Endothelial cell of umbilical vein (primary cell): Measurements from ENCODE around the gene TAS1R2. TPM values are rescaled to one million over a fixed set of nuclear protein-coding genes. Genes with fewer than 3 reads are reported as not detected.

ENCODE experiments used
- BruUV-seq: library from RNA; stranded (reverse); fragments of 400-500 nt; replicated peaks from 2 replicates; lab custom pipeline; 2021; lab: Mats Ljungman, UMichigan
- CTCF ChIA-PET: fragments of 300-600, 350-600 bp; sonication (Branson Sonifier 250); formaldehyde crosslinking; loops from one replicate; lab custom pipeline; 2021; ENCODE audit warnings: antibody characterized with exemption, inconsistent platforms; lab: Charles Lee
- POLR2A ChIA-PET: fragments of 300-600, 350-600 bp; sonication (Branson Sonifier 250); formaldehyde crosslinking; loops from one replicate; lab custom pipeline; 2021; ENCODE audit warnings: antibody characterized with exemption, inconsistent platforms; lab: Charles Lee
- DNase-seq: peaks from one replicate; pipeline ENCODE4 v3.0.0-alpha.2; 2011; ENCODE audit warnings: low read depth, low spot score
- FAIRE-seq: peaks from 2 replicates; lab custom pipeline; 2011; peaks lifted over from hg19 to GRCh38; lab: Jason Lieb, UNC
- H2AFZ ChIP-seq: 2 replicates; pipeline ENCODE4 v1.6.0; 2012; ENCODE audit warnings: low read depth, low read length, control low read depth, inconsistent platforms
- H3K27ac ChIP-seq: 2 replicates; pipeline ENCODE4 v1.5.1; 2011; ENCODE audit warnings: low read depth, mild to moderate bottlenecking, control low read depth, low read length, moderate library complexity; ENCODE audit not compliant: insufficient read depth
- H3K27me3 ChIP-seq, 2 experiments: 2 replicates each; pipeline versions ENCODE4 v1.6.0 to v1.6.1; 2011; ENCODE audit warnings: low read length in 2 of 2, mixed read lengths in 1 of 2; ENCODE audit not compliant: control insufficient read depth in 2 of 2, insufficient read depth in 2 of 2
- H3K36me3 ChIP-seq, 2 experiments: 2 replicates in 1 of 2; 3 replicates in 1 of 2; pipeline ENCODE4 v1.5.1; 2011; ENCODE audit warnings: low read length in 2 of 2, mild to moderate bottlenecking in 1 of 2, moderate library complexity in 1 of 2; ENCODE audit not compliant: control insufficient read depth in 2 of 2, insufficient read depth in 2 of 2; ENCODE audit errors: extremely low read depth in 1 of 2
- H3K4me1 ChIP-seq: 3 replicates; pipeline ENCODE4 v1.5.1; 2011; ENCODE audit warnings: mild to moderate bottlenecking, low read length; ENCODE audit not compliant: control insufficient read depth, insufficient read depth; ENCODE audit errors: extremely low read depth
- H3K4me2 ChIP-seq: 2 replicates; pipeline ENCODE4 v1.6.1; 2011; ENCODE audit warnings: low read length, control low read depth, mixed read lengths; ENCODE audit not compliant: insufficient read depth
- H3K4me3 ChIP-seq, 3 experiments: fragments of 200-600 bp in 1 of 3; sonication (generic), shearing (Covaris generic) in 1 of 3; replicated peaks in 1 of 3; 2 replicates each; pipeline ENCODE4 v1.5.1; 2011 to 2016; ENCODE audit warnings: control low read depth in 3 of 3, low read length in 3 of 3, mild to moderate bottlenecking in 2 of 3, inconsistent platforms in 1 of 3, low read depth in 1 of 3, moderate library complexity in 1 of 3; ENCODE audit not compliant: insufficient read depth in 1 of 3
- H3K79me2 ChIP-seq: 2 replicates; pipeline ENCODE4 v1.6.0; 2012; ENCODE audit warnings: low read length, inconsistent platforms; ENCODE audit not compliant: control insufficient read depth, insufficient read depth
- H3K9ac ChIP-seq: replicated peaks from 2 replicates; pipeline ENCODE3; 2011; ENCODE audit warnings: low read length, control low read depth; ENCODE audit not compliant: insufficient read depth; ENCODE audit errors: extremely low read depth
- H3K9me1 ChIP-seq: replicated peaks from 3 replicates; pipeline ENCODE4 v1.6.0; 2011; ENCODE audit warnings: mild to moderate bottlenecking, low read length; ENCODE audit not compliant: control insufficient read depth, insufficient read depth; ENCODE audit errors: extremely low read depth
- H3K9me3 ChIP-seq: replicated peaks from 2 replicates; pipeline ENCODE4 v1.5.1; 2012; ENCODE audit warnings: low read length, inconsistent platforms; ENCODE audit not compliant: control insufficient read depth, insufficient read depth
- H4K20me1 ChIP-seq: replicated peaks from 2 replicates; pipeline ENCODE3; 2011; ENCODE audit warnings: mild to moderate bottlenecking, low read length; ENCODE audit not compliant: control insufficient read depth, insufficient read depth; ENCODE audit errors: extremely low read depth
- EZH2 ChIP-seq: IDR thresholded peaks from 2 replicates; pipeline ENCODE4 v1.6.1; 2012; ENCODE audit warnings: borderline replicate concordance, low read depth, mild to moderate bottlenecking, moderate library complexity, low read length, inconsistent platforms; ENCODE audit not compliant: severe bottlenecking
- FOS ChIP-seq: IDR thresholded peaks from 2 replicates; pipeline ENCODE4 v1.6.1; 2011; ENCODE audit warnings: mild to moderate bottlenecking, low read length, moderate library complexity, borderline replicate concordance; ENCODE audit not compliant: insufficient read depth
- GATA2 ChIP-seq: IDR thresholded peaks from 2 replicates; pipeline ENCODE4 v1.7.0; 2011; ENCODE audit warnings: low read depth, mild to moderate bottlenecking, moderate library complexity, mixed read lengths, low read length; ENCODE audit not compliant: insufficient read length, insufficient read depth
- JUN ChIP-seq: IDR thresholded peaks from 2 replicates; pipeline ENCODE4 v1.6.1; 2011; ENCODE audit warnings: borderline replicate concordance, low read depth; ENCODE audit not compliant: insufficient read length, insufficient read depth
- MYC ChIP-seq: IDR thresholded peaks from one replicate; pipeline ENCODE4 v1.6.1; 2011; ENCODE audit warnings: mild to moderate bottlenecking, low read depth, low read length
- POLR2A ChIP-seq: IDR thresholded peaks from 2 replicates; pipeline ENCODE4 v1.6.1; 2012; ENCODE audit warnings: low read depth, mild to moderate bottlenecking, control low read depth, low read length
- POLR2AphosphoS5 ChIP-seq: IDR thresholded peaks from 2 replicates; pipeline ENCODE4 v1.6.1; 2012; ENCODE audit warnings: low read depth, mild to moderate bottlenecking, control low read depth, low read length, moderate library complexity; ENCODE audit not compliant: insufficient read depth
- dilution Hi-C: fragments of 300-500 bp; cut with MboI; formaldehyde crosslinking; loops from one replicate; pipeline ENCODE4 v1.15.0; 2019; ENCODE audit warnings: low sequenced_read_pairs; ENCODE audit not compliant: extremely low pct_ligation_motif_present
- intact Hi-C: fragments of 100-400 bp; cut with micrococcal nuclease; formaldehyde crosslinking; loops from one replicate; pipeline ENCODE4 v1.10.0; 2022
- polyA plus RNA-seq, 4 experiments: library from polyadenylated mRNA; depleted of rRNA in 3 of 4; stranded (reverse) in 3 of 4; unstranded in 1 of 4; fragments of >200 nt; gene quantifications; 2 replicates each; pipeline versions ENCODE4 v1.2.1 to v1.2.3, GENCODE V29; 2011 to 2012; ENCODE audit warnings: missing spikeins in 1 of 4
- total RNA-seq: library from RNA; stranded (reverse); gene quantifications from 2 replicates; pipeline ENCODE4 v1.2.3, GENCODE V29; 2021
- TF ChIP-seq, protein P1 (sequence below): IDR thresholded peaks from 2 replicates; pipeline ENCODE4 v1.6.1; 2011; ENCODE audit not compliant: insufficient read depth, insufficient read length
- TF ChIP-seq, protein P2 (sequence below), 2 donors: IDR thresholded peaks; 1 replicate in 1 of 2; 2 replicates in 1 of 2; pipeline ENCODE4 v1.5.1; 2011; ENCODE audit warnings: low read length in 2 of 2, mild to moderate bottlenecking in 2 of 2, moderate library complexity in 2 of 2, control low read depth in 1 of 2, inconsistent platforms in 1 of 2, low read depth in 1 of 2; ENCODE audit not compliant: insufficient read depth in 1 of 2; ENCODE audit errors: extremely low read depth in 1 of 2

The TAS1R2 gene
- total and polyA plus RNA-seq, 2 donors (not counting 3 experiments of a cell fraction or from before 2014, with no cell fraction given) = not detected

DNA sequence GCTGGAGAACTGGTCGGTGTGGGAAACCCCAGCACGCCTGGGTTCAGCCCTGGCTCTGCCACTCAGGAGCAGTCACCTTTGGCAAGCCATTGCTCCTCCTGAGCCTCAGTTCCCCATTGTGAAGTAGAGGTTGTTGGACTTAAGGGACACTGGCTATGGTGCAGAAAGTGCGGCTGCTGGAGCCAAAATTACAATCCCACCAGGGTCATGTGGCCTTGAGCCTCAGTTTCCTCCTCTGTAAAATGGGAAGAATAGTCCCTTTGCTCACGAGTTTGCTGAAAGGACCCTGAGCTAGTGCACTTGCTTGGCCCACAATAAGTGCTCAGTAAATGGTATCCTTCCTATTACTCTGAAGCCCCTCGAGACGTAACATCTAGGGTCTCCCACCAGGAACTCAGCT lies 14.6 kb upstream of the TAS1R2 start:
- POLR2A ChIA-PET = no interaction called here
- dilution Hi-C loops = no loop called here
- Histone ChIP-seq H3K4me3 (no peak overlapping the region), H3K27ac (no peak overlapping the region), H4K20me1 (no peaks in the 10 kb centered on the region), H3K79me2 (no peaks in the 10 kb centered on the region), H2AFZ (no peak overlapping the region), H3K27me3 (no peaks in the 10 kb centered on the region), H3K9me1 (no peaks in the 10 kb centered on the region), H3K4me1 (no peaks in the 10 kb centered on the region), H3K9me3 (no peaks in the 10 kb centered on the region), H3K4me2 (no peak overlapping the region), H3K36me3 (peaks cover 0 to 4% of the 10 kb centered on the region in 2 experiments), H3K9ac (no peak overlapping the region)
- FAIRE-seq (no peak), DNase-seq (no peak)
- no TSS peak for BruUV-seq
- intact Hi-C loops = loop anchor here (10.0 kb wide), 1 partner anchor 1209 kb away; no protein-coding TSS in a partner anchor
- TF ChIP-seq MYC = no peak
- TF ChIP-seq, protein P1, sequence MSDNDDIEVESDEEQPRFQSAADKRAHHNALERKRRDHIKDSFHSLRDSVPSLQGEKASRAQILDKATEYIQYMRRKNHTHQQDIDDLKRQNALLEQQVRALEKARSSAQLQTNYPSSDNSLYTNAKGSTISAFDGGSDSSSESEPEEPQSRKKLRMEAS = no peak
- TF ChIP-seq, protein P2, sequence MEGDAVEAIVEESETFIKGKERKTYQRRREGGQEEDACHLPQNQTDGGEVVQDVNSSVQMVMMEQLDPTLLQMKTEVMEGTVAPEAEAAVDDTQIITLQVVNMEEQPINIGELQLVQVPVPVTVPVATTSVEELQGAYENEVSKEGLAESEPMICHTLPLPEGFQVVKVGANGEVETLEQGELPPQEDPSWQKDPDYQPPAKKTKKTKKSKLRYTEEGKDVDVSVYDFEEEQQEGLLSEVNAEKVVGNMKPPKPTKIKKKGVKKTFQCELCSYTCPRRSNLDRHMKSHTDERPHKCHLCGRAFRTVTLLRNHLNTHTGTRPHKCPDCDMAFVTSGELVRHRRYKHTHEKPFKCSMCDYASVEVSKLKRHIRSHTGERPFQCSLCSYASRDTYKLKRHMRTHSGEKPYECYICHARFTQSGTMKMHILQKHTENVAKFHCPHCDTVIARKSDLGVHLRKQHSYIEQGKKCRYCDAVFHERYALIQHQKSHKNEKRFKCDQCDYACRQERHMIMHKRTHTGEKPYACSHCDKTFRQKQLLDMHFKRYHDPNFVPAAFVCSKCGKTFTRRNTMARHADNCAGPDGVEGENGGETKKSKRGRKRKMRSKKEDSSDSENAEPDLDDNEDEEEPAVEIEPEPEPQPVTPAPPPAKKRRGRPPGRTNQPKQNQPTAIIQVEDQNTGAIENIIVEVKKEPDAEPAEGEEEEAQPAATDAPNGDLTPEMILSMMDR (IDR thresholded peaks at IDR 0.05; ENCODE audit: extremely low read depth in 1 of 2, insufficient read depth in 1 of 2, low read depth in 1 of 2, low read length in 2 of 2) = no peak
- TF ChIP-seq POLR2A = no peak
- no peak for TF ChIP-seq FOS
- TF ChIP-seq GATA2 = no peak
- TF ChIP-seq POLR2AphosphoS5 = no peak
- TF ChIP-seq JUN = no peak
- TF ChIP-seq EZH2 = no peak
- CTCF ChIA-PET = interaction anchor here (0.7 to 7.2 kb wide), 6 partner anchors 10 to 277 kb away, joined by 3 to 127 read pairs (median 6); no protein-coding TSS in a partner anchor
